Mesothelial cell of epicardium (in vitro differentiated cells): Measurements from ENCODE around the gene FBXO9. TPM values are rescaled to one million over a fixed set of nuclear protein-coding genes. Genes with fewer than 3 reads are reported as not detected.

Experiments used
- DNase-seq, 2 experiments: peaks; one replicate each; pipeline ENCODE4 v3.0.0; 2021; ENCODE audit warnings: low spot score in 2 of 2; ENCODE audit not compliant: unreplicated experiment in 2 of 2
- H3K27ac Mint-ChIP-seq: 2 replicates; pipeline ENCODE4 v1.8.0; 2021; ENCODE audit warnings: mixed read lengths
- H3K27me3 Mint-ChIP-seq: 2 replicates; pipeline ENCODE4 v1.8.0; 2021; ENCODE audit warnings: low read depth, mixed read lengths
- H3K36me3 Mint-ChIP-seq: 2 replicates; pipeline ENCODE4 v1.8.0; 2021; ENCODE audit warnings: mixed read lengths
- H3K4me1 Mint-ChIP-seq: 2 replicates; pipeline ENCODE4 v1.8.0; 2021; ENCODE audit warnings: mixed read lengths
- H3K4me3 Mint-ChIP-seq: 2 replicates; pipeline ENCODE4 v1.8.0; 2021; ENCODE audit warnings: mild to moderate bottlenecking, moderate library complexity, mixed read lengths
- H3K9me3 Mint-ChIP-seq: 2 replicates; pipeline ENCODE4 v1.8.0; 2021; ENCODE audit warnings: mixed read lengths
- CTCF ChIP-seq: fragments of 200-600 bp; sonication (generic); IDR thresholded peaks from one replicate; pipeline ENCODE4 v1.5.0; 2021; ENCODE audit warnings: antibody characterized with exemption; ENCODE audit not compliant: unreplicated experiment
- total RNA-seq: library from RNA; stranded (reverse); gene quantifications from 3 replicates; pipeline ENCODE4 v1.2.1, GENCODE V29; 2021

Gene FBXO9
- total RNA-seq, 1 donor from 2014 or later, result 74.8 TPM

GRCh38 chr6:53134601-53135235 is 69.5 kb downstream of the FBXO9 start:
- H3K27me3 Mint-ChIP-seq, result peaks cover under 1% of the 10 kb centered on the region
- no peak for TF ChIP-seq CTCF
- no peak for DNase-seq
- no peak overlapping the region for H3K27ac Mint-ChIP-seq
- no peaks in the 10 kb centered on the region for H3K36me3 Mint-ChIP-seq
- H3K4me3 Mint-ChIP-seq, result no peak overlapping the region
- H3K9me3 Mint-ChIP-seq, result no peaks in the 10 kb centered on the region
- H3K4me1 Mint-ChIP-seq, result no peaks in the 10 kb centered on the region

GRCh38 chr6:53136000-53136609 is 70.9 kb downstream of the FBXO9 start:
- H3K9me3 Mint-ChIP-seq, result no peaks in the 10 kb centered on the region
- no peak overlapping the region for H3K27ac Mint-ChIP-seq
- H3K36me3 Mint-ChIP-seq, result no peaks in the 10 kb centered on the region

GRCh38 chr6:53139841-53140413 is 74.7 kb downstream of the FBXO9 start:
- no peak for DNase-seq
- no peaks in the 10 kb centered on the region for H3K36me3 Mint-ChIP-seq

More at GRCh38 chr6:53136000-53136609, 70.9 kb downstream of the FBXO9 start:
- Mint-ChIP-seq H3K27me3 (no peaks in the 10 kb centered on the region), H3K4me1 (peaks cover 2% of the 10 kb centered on the region), H3K4me3 (no peak overlapping the region)
- no peak for TF ChIP-seq CTCF
- DNase-seq, result no peak

GRCh38 chr6:53142810-53143209 is 77.6 kb downstream of the FBXO9 start:
- no peak for DNase-seq
- peaks cover under 1% of the 10 kb centered on the region for H3K9me3 Mint-ChIP-seq
- TF ChIP-seq CTCF, result no peak
- no peak overlapping the region for H3K27ac Mint-ChIP-seq
- no peaks in the 10 kb centered on the region for H3K27me3 Mint-ChIP-seq
- no peaks in the 10 kb centered on the region for H3K36me3 Mint-ChIP-seq
- H3K4me1 Mint-ChIP-seq, result peaks cover 15% of the 10 kb centered on the region
- no peak overlapping the region for H3K4me3 Mint-ChIP-seq

More at GRCh38 chr6:53139841-53140413, 74.7 kb downstream of the FBXO9 start:
- Mint-ChIP-seq H3K9me3 (no peaks in the 10 kb centered on the region), H3K4me3 (no peak overlapping the region), H3K4me1 (peaks cover 8% of the 10 kb centered on the region), H3K27ac (no peak overlapping the region), H3K27me3 (no peaks in the 10 kb centered on the region)
- no peak for TF ChIP-seq CTCF

- Mint-ChIP-seq H3K4me1 (peaks cover 15% of the 10 kb centered on the region), H3K36me3 (no peaks in the 10 kb centered on the region), H3K4me3 (no peak overlapping the region), H3K27me3 (no peaks in the 10 kb centered on the region), H3K9me3 (peaks cover 2% of the 10 kb centered on the region), H3K27ac (no peak overlapping the region)
- no peak for TF ChIP-seq CTCF
- no peak for DNase-seq
Observed at GRCh38 chr6:53143710-53144109, 78.5 kb downstream of the FBXO9 start.
